LNCAP (cell line): ENCODE measurements around the gene ATF7IP2.

Experiments
- TF ChIP-seq, protein P1 (sequence below): fragments of 450-650 bp; IDR thresholded peaks from 2 replicates; pipeline ENCODE4 v1.5.1; 2017; ENCODE audit warnings: mild to moderate bottlenecking

Gene ATF7IP2

DNA sequence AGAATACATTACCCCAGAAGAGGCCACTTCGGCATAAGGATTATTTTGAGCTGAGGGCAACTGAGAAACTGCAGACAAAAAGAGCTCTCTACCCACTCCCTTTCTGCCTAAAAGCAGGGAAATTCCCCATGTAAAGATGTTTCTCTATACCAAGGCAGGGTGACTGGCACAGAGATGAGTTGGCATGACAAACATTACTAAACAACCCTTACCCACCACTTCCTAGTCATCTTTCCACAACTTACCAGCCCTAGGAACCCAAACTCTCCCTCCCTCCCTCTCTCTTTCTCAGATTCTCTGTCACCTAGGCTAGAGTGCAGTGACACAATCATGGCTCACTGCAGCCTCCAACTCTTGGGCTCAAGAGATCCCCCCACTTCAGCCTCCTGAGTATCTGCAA is 126.0 kb downstream of the ATF7IP2 start:
- TF ChIP-seq, protein P1, sequence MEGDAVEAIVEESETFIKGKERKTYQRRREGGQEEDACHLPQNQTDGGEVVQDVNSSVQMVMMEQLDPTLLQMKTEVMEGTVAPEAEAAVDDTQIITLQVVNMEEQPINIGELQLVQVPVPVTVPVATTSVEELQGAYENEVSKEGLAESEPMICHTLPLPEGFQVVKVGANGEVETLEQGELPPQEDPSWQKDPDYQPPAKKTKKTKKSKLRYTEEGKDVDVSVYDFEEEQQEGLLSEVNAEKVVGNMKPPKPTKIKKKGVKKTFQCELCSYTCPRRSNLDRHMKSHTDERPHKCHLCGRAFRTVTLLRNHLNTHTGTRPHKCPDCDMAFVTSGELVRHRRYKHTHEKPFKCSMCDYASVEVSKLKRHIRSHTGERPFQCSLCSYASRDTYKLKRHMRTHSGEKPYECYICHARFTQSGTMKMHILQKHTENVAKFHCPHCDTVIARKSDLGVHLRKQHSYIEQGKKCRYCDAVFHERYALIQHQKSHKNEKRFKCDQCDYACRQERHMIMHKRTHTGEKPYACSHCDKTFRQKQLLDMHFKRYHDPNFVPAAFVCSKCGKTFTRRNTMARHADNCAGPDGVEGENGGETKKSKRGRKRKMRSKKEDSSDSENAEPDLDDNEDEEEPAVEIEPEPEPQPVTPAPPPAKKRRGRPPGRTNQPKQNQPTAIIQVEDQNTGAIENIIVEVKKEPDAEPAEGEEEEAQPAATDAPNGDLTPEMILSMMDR, result no peak

DNA sequence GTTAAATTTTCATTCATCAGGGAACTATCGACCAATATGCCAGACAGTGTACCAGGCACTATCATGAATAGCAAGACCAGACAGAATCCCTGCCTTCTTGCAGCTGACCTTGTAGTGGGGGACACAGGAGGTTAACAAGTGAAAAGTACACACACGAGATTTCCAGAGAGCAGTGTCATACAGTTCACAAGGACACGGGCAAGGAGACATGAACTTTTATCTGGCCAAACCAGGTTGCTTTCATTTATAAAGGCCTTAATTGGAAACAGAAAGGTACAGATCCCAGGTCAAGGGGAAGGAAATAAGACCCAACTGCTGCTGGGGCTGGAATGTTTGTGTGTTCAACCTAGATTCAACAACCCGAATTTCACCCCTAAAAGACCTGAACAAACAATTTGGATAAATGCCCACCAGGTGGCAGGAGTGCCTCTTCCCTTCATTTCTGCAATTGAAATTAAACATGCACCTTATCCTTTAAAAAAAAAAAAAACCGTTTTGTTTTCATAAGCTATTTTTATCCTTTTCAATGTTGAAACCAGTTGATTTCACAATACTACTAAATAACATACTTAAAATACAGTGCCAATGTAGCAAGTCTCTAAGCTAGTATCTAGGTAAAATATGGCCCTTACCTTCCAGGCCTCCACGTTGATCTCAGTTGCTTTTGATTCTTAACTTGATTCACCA is 128.7 kb downstream of the ATF7IP2 start:
- TF ChIP-seq, protein P1, result peak; percentile 70

DNA sequence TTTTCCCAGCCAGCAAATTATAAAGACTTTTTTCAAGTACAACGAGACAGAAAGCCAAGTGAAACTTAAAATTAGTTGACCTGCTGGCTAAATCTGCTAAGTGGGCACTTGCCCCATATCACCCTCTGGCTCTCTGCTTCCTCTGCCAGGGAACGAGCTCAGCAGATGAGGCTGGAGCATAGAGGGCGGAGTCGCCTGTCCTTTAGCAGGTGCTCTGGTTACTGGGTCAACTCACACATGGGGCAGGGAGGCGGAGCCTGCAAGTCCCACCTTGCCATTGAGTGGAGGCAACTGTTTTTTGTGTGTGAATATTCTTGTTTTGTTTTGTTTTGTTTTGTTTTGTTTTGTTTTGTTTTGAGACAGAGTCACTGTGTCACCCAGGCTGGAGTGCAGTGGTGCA is 132.0 kb downstream of the ATF7IP2 start:
- TF ChIP-seq, protein P1, result no peak

- TF ChIP-seq, protein P1, result no peak
Measured at GRCh38 chr16:10518479-10519041, 132.7 kb downstream of the ATF7IP2 start.

- TF ChIP-seq, protein P1, result no peak
Measured at GRCh38 chr16:10519297-10519696, 133.4 kb downstream of the ATF7IP2 start.

GRCh38 chr16:10519929-10520868 is 134.3 kb downstream of the ATF7IP2 start:
- TF ChIP-seq, protein P1, result no peak

DNA sequence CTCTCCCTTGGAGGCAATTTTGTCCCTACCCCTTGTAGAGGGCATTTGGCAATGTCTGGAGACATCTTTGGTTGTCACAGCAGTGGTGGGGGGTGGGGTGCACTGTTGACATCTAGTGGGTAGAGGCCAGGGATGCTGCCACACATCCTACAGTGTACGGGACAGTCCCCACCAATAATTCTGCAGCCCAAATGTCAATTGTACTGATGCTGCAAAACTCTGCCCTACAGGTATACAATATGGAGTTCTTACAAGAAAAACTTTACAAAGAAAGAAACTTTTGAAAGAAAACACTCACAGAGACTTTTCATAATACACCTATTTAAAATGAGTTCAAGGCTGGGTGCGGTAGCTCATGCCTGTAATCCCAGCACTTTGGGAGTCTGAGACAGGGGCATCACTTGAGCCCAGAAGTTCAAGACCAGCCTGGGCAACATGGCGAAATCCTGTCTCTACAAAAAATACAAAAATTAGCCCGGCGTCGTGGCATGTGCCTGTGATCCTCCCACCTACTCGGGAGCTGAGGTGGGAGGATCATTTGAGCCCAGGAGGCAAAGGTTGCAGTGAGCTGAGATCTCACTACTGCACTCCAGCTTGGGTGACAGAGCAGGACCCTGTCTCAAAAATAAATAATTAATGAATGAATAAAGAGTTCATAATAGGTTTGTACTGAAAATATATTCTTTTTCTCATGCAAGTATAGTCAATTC is 135.2 kb downstream of the ATF7IP2 start:
- TF ChIP-seq, protein P1, result no peak
